Renal pelvis (tissue), 12 donors: ENCODE measurements around the gene MEGF8. TPM values are rescaled to one million over a fixed set of nuclear protein-coding genes. Genes with fewer than 3 reads are reported as not detected.

Experiments used
- DNase-seq: peaks from one replicate; pipeline ENCODE4 v3.0.0-alpha.2; 2013
- long read RNA-seq, 16 experiments: transcript quantifications; one replicate each; lab custom pipeline, GENCODE V29; 2026
- polyA plus RNA-seq, 3 donors: library from polyadenylated mRNA; unstranded; fragments of 120-200 nt; gene quantifications; one replicate each; pipeline ENCODE4 v1.2.1, GENCODE V29; 2013; ENCODE audit not compliant: insufficient read length in 3 of 3

MEGF8 gene
- 10 to 100 TPM; 43.0 to 45.6 (median 43.8) TPM for polyA plus RNA-seq
- long read RNA-seq, donor 1: 0 reads
- long read RNA-seq, donor 2, partial matches to known transcripts: 0 of 1 reads
- long read RNA-seq, donor 2, other reads (novel, unspliced or antisense): 0 of 1 reads
- long read RNA-seq, donor 3: 0 reads
- long read RNA-seq, donor 4: 0 reads
- long read RNA-seq, donor 5: 0 reads
- long read RNA-seq, donor 6, partial matches to known transcripts: 11 of 11 reads
- long read RNA-seq, donor 6, other reads (novel, unspliced or antisense): 0 of 11 reads
- long read RNA-seq, donor 7, partial matches to known transcripts: 5 of 5 reads
- long read RNA-seq, donor 7, other reads (novel, unspliced or antisense): 0 of 5 reads
- long read RNA-seq, donor 8: 0 reads
- long read RNA-seq, donor 9, partial matches to known transcripts: 37 of 37 reads
- long read RNA-seq, donor 9, other reads (novel, unspliced or antisense): 0 of 37 reads
- long read RNA-seq, donor 10: 0 reads
- long read RNA-seq, donor 11: 0 reads
- long read RNA-seq, donor 12, partial matches to known transcripts: 7 of 8 reads
- long read RNA-seq, donor 12, other reads (novel, unspliced or antisense): 0 of 8 reads
- long read RNA-seq, donor 13: 0 reads
- long read RNA-seq, donor 14: 0 reads
- long read RNA-seq, donor 15, partial matches to known transcripts: 0 of 1 reads
- long read RNA-seq, donor 15, other reads (novel, unspliced or antisense): 0 of 1 reads
- long read RNA-seq, donor 16: 0 reads

GRCh38 chr19:42325308-42325895 is at the start of gene MEGF8:
Gene MEGF8 (plus strand): TSS chr19:42325635. CDS start chr19:42326244, 609 bp downstream.
- DNase-seq: peak; percentile 99

- no peak for DNase-seq
Observed at GRCh38 chr19:42276284-42276683, 49.2 kb upstream of the MEGF8 start.

GRCh38 chr19:42276821-42277220 is 48.6 kb upstream of the MEGF8 start:
- DNase-seq: no peak

- no peak for DNase-seq
Observed at GRCh38 chr19:42277821-42278451, 47.5 kb upstream of the MEGF8 start.

- no peak for DNase-seq
Observed at GRCh38 chr19:42278452-42279154, 46.8 kb upstream of the MEGF8 start.

- DNase-seq: no peak
Observed at GRCh38 chr19:42279155-42279901, 46.1 kb upstream of the MEGF8 start.

GRCh38 chr19:42279902-42280814 is 45.3 kb upstream of the MEGF8 start:
- DNase-seq: peak; percentile 85

- DNase-seq: no peak
Observed at GRCh38 chr19:42280815-42281145, 44.7 kb upstream of the MEGF8 start.

- DNase-seq: no peak
Observed at GRCh38 chr19:42281146-42281826, 44.1 kb upstream of the MEGF8 start.

GRCh38 chr19:42281827-42282762 is 43.3 kb upstream of the MEGF8 start:
- no peak for DNase-seq

GRCh38 chr19:42282819-42283187 is 42.6 kb upstream of the MEGF8 start:
- no peak for DNase-seq

GRCh38 chr19:42283188-42284065 is 42.0 kb upstream of the MEGF8 start:
- peak; percentile 96 for DNase-seq

- DNase-seq: no peak
Observed at GRCh38 chr19:42284066-42284501, 41.4 kb upstream of the MEGF8 start.

GRCh38 chr19:42284591-42285341 is 40.7 kb upstream of the MEGF8 start:
- DNase-seq: no peak

GRCh38 chr19:42285541-42285941 is 39.9 kb upstream of the MEGF8 start:
- DNase-seq: no peak

- no peak for DNase-seq
Observed at GRCh38 chr19:42285988-42286348, 39.5 kb upstream of the MEGF8 start.
